Astrocyte (in vitro differentiated cells and primary cell): ENCODE results near the gene DSCAM. TPM values are rescaled to one million over a fixed set of nuclear protein-coding genes. Genes with fewer than 3 reads are reported as not detected.
A peak's percentile ranks its signal among the peaks of the same experiment; 100 is the strongest.

Source experiments
- DNase-seq: peaks from one replicate; pipeline ENCODE4 v3.0.0-alpha.2; 2010; ENCODE audit warnings: low read depth
- FAIRE-seq: peaks from 2 replicates; lab custom pipeline; 2011; peaks lifted over from hg19 to GRCh38; lab: Jason Lieb, UNC
- H2AFZ ChIP-seq: 2 replicates; pipeline ENCODE4 v1.6.0; 2012; ENCODE audit warnings: low read depth, low read length, inconsistent platforms
- H3K27ac ChIP-seq: 2 replicates; pipeline ENCODE4 v1.5.1; 2011; ENCODE audit warnings: low read depth, low read length, inconsistent platforms
- H3K27me3 ChIP-seq: 2 replicates; pipeline ENCODE4 v1.6.0; 2011; ENCODE audit warnings: low read length, inconsistent platforms; ENCODE audit not compliant: insufficient read depth
- H3K36me3 ChIP-seq: 2 replicates; pipeline ENCODE4 v1.5.1; 2011; ENCODE audit warnings: low read length, inconsistent platforms; ENCODE audit not compliant: insufficient read depth
- H3K4me1 ChIP-seq: 2 replicates; pipeline ENCODE4 v1.5.1; 2011; ENCODE audit warnings: low read length, inconsistent platforms; ENCODE audit not compliant: insufficient read depth
- H3K4me2 ChIP-seq: 2 replicates; pipeline ENCODE4 v1.6.0; 2012; ENCODE audit warnings: low read length, inconsistent platforms
- H3K4me3 ChIP-seq: 2 replicates; pipeline ENCODE4 v1.5.1; 2011; ENCODE audit warnings: low read depth, mild to moderate bottlenecking, low read length, inconsistent platforms; ENCODE audit not compliant: insufficient read depth
- H3K79me2 ChIP-seq: 2 replicates; pipeline ENCODE4 v1.6.0; 2012; ENCODE audit warnings: mild to moderate bottlenecking, low read length, inconsistent platforms; ENCODE audit not compliant: insufficient read depth
- H3K9ac ChIP-seq: 2 replicates; pipeline ENCODE4 v1.6.0; 2012; ENCODE audit warnings: mild to moderate bottlenecking, low read length, inconsistent platforms
- H3K9me3 ChIP-seq: 2 replicates; pipeline ENCODE4 v1.5.1; 2012; ENCODE audit warnings: low read depth, mild to moderate bottlenecking, low read length, inconsistent platforms; ENCODE audit not compliant: insufficient read depth
- H4K20me1 ChIP-seq: 2 replicates; pipeline ENCODE4 v1.6.0; 2012; ENCODE audit warnings: low read length, inconsistent platforms; ENCODE audit not compliant: insufficient read depth
- H3K27ac Mint-ChIP-seq: one replicate; pipeline ENCODE4 v1.8.0; 2021; ENCODE audit warnings: mild to moderate bottlenecking, mixed read lengths; ENCODE audit not compliant: unreplicated experiment
- H3K27me3 Mint-ChIP-seq: one replicate; pipeline ENCODE4 v1.8.0; 2021; ENCODE audit warnings: low read depth, mixed read lengths; ENCODE audit not compliant: unreplicated experiment
- H3K36me3 Mint-ChIP-seq: one replicate; pipeline ENCODE4 v1.8.0; 2021; ENCODE audit warnings: low read depth, mixed read lengths; ENCODE audit not compliant: unreplicated experiment
- H3K4me1 Mint-ChIP-seq: one replicate; pipeline ENCODE4 v1.8.0; 2021; ENCODE audit warnings: low read depth, mixed read lengths; ENCODE audit not compliant: unreplicated experiment
- H3K4me3 Mint-ChIP-seq: one replicate; pipeline ENCODE4 v1.8.0; 2021; ENCODE audit warnings: mild to moderate bottlenecking, moderate library complexity, mixed read lengths; ENCODE audit not compliant: unreplicated experiment
- H3K9me3 Mint-ChIP-seq: one replicate; pipeline ENCODE4 v1.8.0; 2021; ENCODE audit warnings: mild to moderate bottlenecking, mixed read lengths; ENCODE audit not compliant: unreplicated experiment
- CTCF ChIP-seq: IDR thresholded peaks from 2 replicates; pipeline ENCODE4 v1.5.1; 2011; ENCODE audit warnings: low read depth, mild to moderate bottlenecking, inconsistent platforms, low read length, moderate library complexity; ENCODE audit not compliant: insufficient read depth
- EZH2 ChIP-seq: IDR thresholded peaks from 2 replicates; pipeline ENCODE4 v1.6.1; 2012; ENCODE audit warnings: mild to moderate bottlenecking, low read length, inconsistent platforms; ENCODE audit not compliant: insufficient read depth
- total RNA-seq: library from RNA; stranded (reverse); gene quantifications from 2 replicates; pipeline ENCODE4 v1.2.1, GENCODE V29; 2021

Gene DSCAM
- total RNA-seq, 1 donor from 2014 or later = 0.18 TPM

GRCh38 chr21:40507978-40508377 lies 339.0 kb downstream of the DSCAM start:
- H3K4me2 ChIP-seq = peak overlapping the region; percentile 23
- Mint-ChIP-seq H3K9me3 (no peaks in the 10 kb centered on the region), H3K36me3 (no peaks in the 10 kb centered on the region), H3K27ac (no peak overlapping the region), H3K4me3 (no peak overlapping the region), H3K27me3 (peaks cover 3% of the 10 kb centered on the region), H3K4me1 (no peaks in the 10 kb centered on the region)
- no peaks in the 10 kb centered on the region for H3K79me2 ChIP-seq
- FAIRE-seq (no peak), DNase-seq (peak; percentile 74)
- no peaks in the 10 kb centered on the region for H3K27me3 ChIP-seq
- H2AFZ ChIP-seq = no peak overlapping the region
- TF ChIP-seq CTCF = no peak
- TF ChIP-seq EZH2 = no peak
- no peak overlapping the region for H3K4me3 ChIP-seq
- H3K27ac ChIP-seq = no peak overlapping the region
- no peaks in the 10 kb centered on the region for H3K36me3 ChIP-seq
- H3K9me3 ChIP-seq = no peaks in the 10 kb centered on the region
- no peaks in the 10 kb centered on the region for H3K4me1 ChIP-seq
- no peak overlapping the region for H3K9ac ChIP-seq
- no peaks in the 10 kb centered on the region for H4K20me1 ChIP-seq

GRCh38 chr21:40505681-40506080 lies 341.3 kb downstream of the DSCAM start:
- H3K27me3 Mint-ChIP-seq = peaks cover 3% of the 10 kb centered on the region
- no peak overlapping the region for H3K9ac ChIP-seq
- FAIRE-seq = no peak

More at GRCh38 chr21:40505681-40506080, 341.3 kb downstream of the DSCAM start:
- H4K20me1 ChIP-seq = no peaks in the 10 kb centered on the region
- DNase-seq = peak; percentile 67
- no peak overlapping the region for H3K4me2 ChIP-seq
- TF ChIP-seq CTCF (no peak), EZH2 (no peak)
- Mint-ChIP-seq H3K4me3 (no peak overlapping the region), H3K36me3 (no peaks in the 10 kb centered on the region), H3K4me1 (no peaks in the 10 kb centered on the region), H3K27ac (no peak overlapping the region), H3K9me3 (no peaks in the 10 kb centered on the region)
- no peaks in the 10 kb centered on the region for H3K79me2 ChIP-seq
- no peaks in the 10 kb centered on the region for H3K4me1 ChIP-seq
- no peaks in the 10 kb centered on the region for H3K36me3 ChIP-seq
- no peaks in the 10 kb centered on the region for H3K9me3 ChIP-seq
- no peak overlapping the region for H3K27ac ChIP-seq
- H3K27me3 ChIP-seq = no peaks in the 10 kb centered on the region
- H3K4me3 ChIP-seq = no peak overlapping the region
- no peak overlapping the region for H2AFZ ChIP-seq
